Sigmoid colon (tissue), 4 donors: ENCODE measurements around the gene TUB.

Experiments used
- CTCF ChIP-seq, 4 experiments: fragments of 450-650 bp in 3 of 4; fragments of 200-600 bp in 1 of 4; IDR thresholded peaks; one replicate each; pipeline ENCODE4 v1.5.1; 2016 to 2019; ENCODE audit warnings: antibody characterized with exemption in 4 of 4, mild to moderate bottlenecking in 3 of 4, moderate library complexity in 2 of 4
- EP300 ChIP-seq, 4 donors: sonication (generic); formaldehyde crosslinking; IDR thresholded peaks; one replicate each; pipeline ENCODE4 v1.6.1; 2017; ENCODE audit warnings: antibody characterized with exemption in 4 of 4
- POLR2A ChIP-seq, 2 donors: fragments of 450-650 bp; IDR thresholded peaks; one replicate each; pipeline ENCODE4 v1.6.1; 2016; ENCODE audit warnings: antibody characterized with exemption in 2 of 2, mild to moderate bottlenecking in 2 of 2, moderate library complexity in 2 of 2

GRCh38 chr11:8047382-8047781 is 33.6 kb upstream of the TUB start:
- TF ChIP-seq CTCF (IDR thresholded peaks at IDR 0.05) (no peak), EP300 (IDR thresholded peaks at IDR 0.05) (no peak), POLR2A (IDR thresholded peaks at IDR 0.05) (no peak)
